OCI-LY1 (cell line): ENCODE data around the gene FBXL14.

ENCODE experiments used
- EZH2 ChIP-seq: fragments of 200-600 bp; sonication (generic), shearing (Covaris generic); IDR thresholded peaks from 2 replicates; pipeline ENCODE4 v1.8.0; 2017; ENCODE audit warnings: borderline replicate concordance, mixed run types, mild to moderate bottlenecking, antibody characterized with exemption, low read length, moderate library complexity, mixed read lengths
- TF ChIP-seq, protein P1 (sequence below): fragments of 200-600 bp; sonication (generic), shearing (Covaris generic); IDR thresholded peaks from 2 replicates; pipeline ENCODE4 v1.5.1; 2017; ENCODE audit warnings: mild to moderate bottlenecking, antibody characterized with exemption, low read length, moderate library complexity, mixed read lengths

DNA sequence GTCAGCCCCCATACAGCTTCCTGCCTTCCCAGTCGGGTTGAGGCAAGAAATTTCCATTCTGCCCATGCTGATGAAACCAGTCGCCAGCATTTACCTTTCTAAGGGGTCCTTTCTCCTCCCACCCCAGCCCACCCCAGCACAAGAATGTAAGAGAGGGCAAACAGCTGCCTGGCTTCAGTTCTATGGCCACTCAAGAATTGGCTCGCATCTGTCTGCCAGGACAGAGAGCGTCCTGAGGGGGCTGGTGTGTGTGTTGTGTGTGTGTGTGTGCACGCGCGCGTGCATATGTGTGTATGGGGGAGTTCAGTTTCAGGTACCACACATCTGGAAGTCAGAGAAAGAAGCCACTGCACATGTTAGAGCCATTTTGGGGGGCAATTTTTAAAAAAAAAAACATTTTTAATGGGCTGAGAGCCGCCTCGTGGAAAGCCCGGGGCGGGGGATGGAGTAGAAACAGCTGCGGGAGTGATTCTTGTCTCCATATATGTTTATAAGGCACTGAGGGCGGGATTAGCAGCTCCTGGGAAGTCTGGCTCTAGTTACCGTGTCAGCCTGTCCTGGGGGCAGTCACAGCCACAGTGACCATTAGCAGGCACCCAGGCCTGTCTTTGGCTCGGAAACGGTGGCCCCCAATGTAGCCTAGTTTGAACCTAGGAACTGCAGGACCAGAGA is 34.4 kb upstream of the FBXL14 start, which contains the start of gene WNT5B:
- no peak for TF ChIP-seq EZH2
- TF ChIP-seq, protein P1, sequence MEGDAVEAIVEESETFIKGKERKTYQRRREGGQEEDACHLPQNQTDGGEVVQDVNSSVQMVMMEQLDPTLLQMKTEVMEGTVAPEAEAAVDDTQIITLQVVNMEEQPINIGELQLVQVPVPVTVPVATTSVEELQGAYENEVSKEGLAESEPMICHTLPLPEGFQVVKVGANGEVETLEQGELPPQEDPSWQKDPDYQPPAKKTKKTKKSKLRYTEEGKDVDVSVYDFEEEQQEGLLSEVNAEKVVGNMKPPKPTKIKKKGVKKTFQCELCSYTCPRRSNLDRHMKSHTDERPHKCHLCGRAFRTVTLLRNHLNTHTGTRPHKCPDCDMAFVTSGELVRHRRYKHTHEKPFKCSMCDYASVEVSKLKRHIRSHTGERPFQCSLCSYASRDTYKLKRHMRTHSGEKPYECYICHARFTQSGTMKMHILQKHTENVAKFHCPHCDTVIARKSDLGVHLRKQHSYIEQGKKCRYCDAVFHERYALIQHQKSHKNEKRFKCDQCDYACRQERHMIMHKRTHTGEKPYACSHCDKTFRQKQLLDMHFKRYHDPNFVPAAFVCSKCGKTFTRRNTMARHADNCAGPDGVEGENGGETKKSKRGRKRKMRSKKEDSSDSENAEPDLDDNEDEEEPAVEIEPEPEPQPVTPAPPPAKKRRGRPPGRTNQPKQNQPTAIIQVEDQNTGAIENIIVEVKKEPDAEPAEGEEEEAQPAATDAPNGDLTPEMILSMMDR, result no peak
